Neural progenitor cell (in vitro differentiated cells): ENCODE results near the gene MTNR1B.

Source experiments
- EZH2 ChIP-seq: fragments of 200-600 bp; sonication (generic); IDR thresholded peaks from 2 replicates; pipeline ENCODE4 v1.6.1; 2017; ENCODE audit warnings: antibody characterized with exemption, mild to moderate bottlenecking, moderate library complexity
- TF ChIP-seq, protein P1 (sequence below): fragments of 200-600 bp; sonication (generic); IDR thresholded peaks from 2 replicates; pipeline ENCODE4 v1.5.1; 2017; ENCODE audit warnings: antibody characterized with exemption, mild to moderate bottlenecking

DNA sequence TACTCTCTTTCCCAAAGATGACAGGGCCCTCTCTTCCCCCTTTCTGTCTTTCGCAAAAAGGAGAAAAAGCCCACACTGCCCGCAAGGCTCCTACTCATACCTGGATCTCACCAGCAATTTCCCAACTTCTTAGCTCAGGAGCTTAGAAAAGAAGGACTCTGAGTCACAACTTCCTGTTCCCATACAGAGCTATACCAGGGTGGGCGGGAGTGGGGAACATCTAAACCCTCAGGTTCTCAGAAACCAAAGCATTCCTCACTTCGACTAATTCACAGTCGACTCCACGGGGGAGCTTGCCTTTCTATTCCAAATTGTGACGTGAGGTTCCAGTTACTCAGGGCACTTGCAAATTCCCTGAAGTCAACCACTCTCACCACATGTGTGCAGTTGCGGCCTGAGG lies 61.9 kb downstream of the MTNR1B start:
- TF ChIP-seq, protein P1, sequence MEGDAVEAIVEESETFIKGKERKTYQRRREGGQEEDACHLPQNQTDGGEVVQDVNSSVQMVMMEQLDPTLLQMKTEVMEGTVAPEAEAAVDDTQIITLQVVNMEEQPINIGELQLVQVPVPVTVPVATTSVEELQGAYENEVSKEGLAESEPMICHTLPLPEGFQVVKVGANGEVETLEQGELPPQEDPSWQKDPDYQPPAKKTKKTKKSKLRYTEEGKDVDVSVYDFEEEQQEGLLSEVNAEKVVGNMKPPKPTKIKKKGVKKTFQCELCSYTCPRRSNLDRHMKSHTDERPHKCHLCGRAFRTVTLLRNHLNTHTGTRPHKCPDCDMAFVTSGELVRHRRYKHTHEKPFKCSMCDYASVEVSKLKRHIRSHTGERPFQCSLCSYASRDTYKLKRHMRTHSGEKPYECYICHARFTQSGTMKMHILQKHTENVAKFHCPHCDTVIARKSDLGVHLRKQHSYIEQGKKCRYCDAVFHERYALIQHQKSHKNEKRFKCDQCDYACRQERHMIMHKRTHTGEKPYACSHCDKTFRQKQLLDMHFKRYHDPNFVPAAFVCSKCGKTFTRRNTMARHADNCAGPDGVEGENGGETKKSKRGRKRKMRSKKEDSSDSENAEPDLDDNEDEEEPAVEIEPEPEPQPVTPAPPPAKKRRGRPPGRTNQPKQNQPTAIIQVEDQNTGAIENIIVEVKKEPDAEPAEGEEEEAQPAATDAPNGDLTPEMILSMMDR, result no peak
- no peak for TF ChIP-seq EZH2
